Neural progenitor cell (in vitro differentiated cells): ENCODE measurements around the gene COA3.

ENCODE experiments used
- EZH2 ChIP-seq: fragments of 200-600 bp; sonication (generic); IDR thresholded peaks from 2 replicates; pipeline ENCODE4 v1.6.1; 2017; ENCODE audit warnings: antibody characterized with exemption, mild to moderate bottlenecking, moderate library complexity
- TF ChIP-seq, protein P1 (sequence below): fragments of 200-600 bp; sonication (generic); IDR thresholded peaks from 2 replicates; pipeline ENCODE4 v1.5.1; 2017; ENCODE audit warnings: antibody characterized with exemption, mild to moderate bottlenecking

DNA sequence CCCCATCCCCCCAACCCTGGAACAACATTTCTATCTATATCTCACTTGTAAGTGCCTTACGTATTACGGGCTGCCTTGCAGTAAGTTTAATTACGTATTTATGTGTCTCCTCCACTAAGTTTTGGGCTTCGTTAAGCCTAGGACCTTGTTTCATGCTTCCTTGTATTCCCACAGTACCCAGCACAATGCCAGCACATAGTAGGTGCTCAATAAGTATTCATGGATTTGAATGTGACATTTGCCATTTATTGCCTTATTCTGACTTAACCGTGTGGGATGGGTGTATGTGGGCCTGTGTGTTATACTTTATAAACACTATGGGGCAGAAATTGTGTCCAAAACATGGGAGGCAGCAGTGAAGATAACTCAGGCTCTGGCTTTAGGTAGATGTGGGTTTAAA lies 6.0 kb downstream of the COA3 start:
- TF ChIP-seq, protein P1, sequence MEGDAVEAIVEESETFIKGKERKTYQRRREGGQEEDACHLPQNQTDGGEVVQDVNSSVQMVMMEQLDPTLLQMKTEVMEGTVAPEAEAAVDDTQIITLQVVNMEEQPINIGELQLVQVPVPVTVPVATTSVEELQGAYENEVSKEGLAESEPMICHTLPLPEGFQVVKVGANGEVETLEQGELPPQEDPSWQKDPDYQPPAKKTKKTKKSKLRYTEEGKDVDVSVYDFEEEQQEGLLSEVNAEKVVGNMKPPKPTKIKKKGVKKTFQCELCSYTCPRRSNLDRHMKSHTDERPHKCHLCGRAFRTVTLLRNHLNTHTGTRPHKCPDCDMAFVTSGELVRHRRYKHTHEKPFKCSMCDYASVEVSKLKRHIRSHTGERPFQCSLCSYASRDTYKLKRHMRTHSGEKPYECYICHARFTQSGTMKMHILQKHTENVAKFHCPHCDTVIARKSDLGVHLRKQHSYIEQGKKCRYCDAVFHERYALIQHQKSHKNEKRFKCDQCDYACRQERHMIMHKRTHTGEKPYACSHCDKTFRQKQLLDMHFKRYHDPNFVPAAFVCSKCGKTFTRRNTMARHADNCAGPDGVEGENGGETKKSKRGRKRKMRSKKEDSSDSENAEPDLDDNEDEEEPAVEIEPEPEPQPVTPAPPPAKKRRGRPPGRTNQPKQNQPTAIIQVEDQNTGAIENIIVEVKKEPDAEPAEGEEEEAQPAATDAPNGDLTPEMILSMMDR = no peak
- TF ChIP-seq EZH2 = no peak
